Stomach (tissue), 4 donors: ENCODE measurements around the gene PTPRE.

Source experiments
- EP300 ChIP-seq: sonication (generic); formaldehyde crosslinking; IDR thresholded peaks from one replicate; pipeline ENCODE4 v1.6.1; 2017; ENCODE audit warnings: antibody characterized with exemption
- POLR2A ChIP-seq, 4 donors: fragments of 450-650 bp; IDR thresholded peaks; one replicate each; pipeline ENCODE4 v1.6.1; 2016; ENCODE audit warnings: antibody characterized with exemption in 4 of 4, control low read depth in 2 of 4, mild to moderate bottlenecking in 1 of 4, moderate library complexity in 1 of 4
- POLR2AphosphoS5 ChIP-seq, 3 donors: sonication (generic); formaldehyde crosslinking; IDR thresholded peaks; one replicate each; pipeline ENCODE4 v1.6.1; 2016; ENCODE audit warnings: antibody characterized with exemption in 3 of 3

- TF ChIP-seq POLR2AphosphoS5 (IDR thresholded peaks at IDR 0.05) = no peak
- no peak for TF ChIP-seq POLR2A (IDR thresholded peaks at IDR 0.05)
- TF ChIP-seq EP300 = no peak
Observed at GRCh38 chr10:128048819-128049210, 141.9 kb downstream of the PTPRE start.
